HK-2 (cell line): ENCODE data around the gene GPRIN1.

Experiments
- DNase-seq: peaks from one replicate; pipeline ENCODE4 v3.0.0-alpha.2; 2018; ENCODE audit not compliant: unreplicated experiment

Gene GPRIN1

DNA sequence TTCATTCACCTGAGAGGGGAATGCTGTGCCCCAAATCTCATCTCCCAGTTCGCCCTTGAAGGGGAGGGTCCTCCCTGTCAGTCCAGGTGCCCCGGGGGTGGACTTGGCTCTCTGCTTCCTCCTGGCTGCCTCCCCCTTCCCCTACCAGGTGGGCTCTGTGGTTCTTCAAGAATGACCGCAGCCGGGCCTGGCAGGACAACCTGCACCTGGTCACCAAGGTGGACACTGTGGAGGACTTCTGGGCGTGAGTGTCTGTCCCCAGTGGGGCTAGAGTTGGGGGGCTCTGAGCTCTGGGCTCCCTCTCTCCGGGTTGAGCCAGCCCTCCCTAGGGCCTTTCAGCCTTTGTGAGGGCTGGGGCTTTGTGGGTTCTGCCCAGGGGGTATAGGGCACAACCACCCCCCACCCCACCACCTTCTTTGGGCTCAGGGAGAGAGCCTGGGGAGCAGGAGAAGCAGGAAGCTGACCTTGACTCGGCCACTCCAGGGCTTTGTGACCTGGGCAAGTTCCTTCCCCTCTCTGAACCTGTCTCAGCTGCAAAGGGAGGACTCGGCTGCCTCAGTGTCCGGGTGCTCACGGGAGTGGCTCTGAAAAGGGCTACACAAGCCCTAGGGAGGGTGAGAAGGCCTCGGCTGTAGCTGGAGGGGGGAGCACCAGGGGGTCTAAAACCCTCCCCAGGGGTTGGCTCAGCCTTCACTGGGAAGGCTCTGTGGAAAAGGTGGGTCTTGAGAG is 33.7 kb upstream of the GPRIN1 start:
- no peak for DNase-seq

DNA sequence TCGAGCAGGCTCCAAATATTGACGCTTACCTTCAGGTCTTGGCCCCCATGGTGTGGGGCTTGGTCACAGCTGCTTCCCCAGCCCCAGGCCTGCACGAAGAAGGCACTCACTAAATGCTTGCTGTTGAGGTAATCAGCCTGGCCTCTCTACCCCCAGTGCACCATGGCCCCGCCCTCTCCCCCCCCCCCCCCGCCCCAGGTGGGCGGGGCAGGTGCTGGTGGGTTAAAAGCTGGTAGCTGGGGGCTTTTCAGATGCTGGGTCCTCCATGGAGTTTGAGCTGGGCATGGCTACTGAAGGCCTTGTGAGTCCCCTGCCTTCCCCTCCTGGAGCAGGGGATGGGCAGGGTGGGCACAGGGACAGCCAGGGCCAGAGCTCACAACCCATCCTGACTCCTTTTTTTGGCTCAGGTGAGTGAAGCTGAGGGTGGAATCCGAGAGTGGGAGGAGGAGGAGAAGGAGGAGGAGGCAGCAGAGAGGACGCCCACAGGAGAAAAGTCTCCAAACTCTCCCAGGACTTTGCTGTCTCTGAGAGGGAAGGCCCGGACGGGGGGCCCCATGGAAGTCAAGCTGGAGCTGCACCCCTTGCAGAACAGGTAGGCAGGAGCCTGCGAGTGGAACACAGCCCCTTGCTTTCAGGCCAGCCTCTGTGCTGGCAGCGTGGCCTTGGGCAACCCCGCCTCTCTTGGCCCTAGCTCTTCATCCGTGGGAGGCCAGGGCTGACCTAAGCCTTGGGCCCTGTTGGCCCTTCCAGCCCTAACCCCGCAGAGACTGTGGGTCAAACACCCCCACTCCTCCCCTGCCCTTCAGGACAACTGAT is 32.9 kb upstream of the GPRIN1 start:
- DNase-seq, result no peak

DNA sequence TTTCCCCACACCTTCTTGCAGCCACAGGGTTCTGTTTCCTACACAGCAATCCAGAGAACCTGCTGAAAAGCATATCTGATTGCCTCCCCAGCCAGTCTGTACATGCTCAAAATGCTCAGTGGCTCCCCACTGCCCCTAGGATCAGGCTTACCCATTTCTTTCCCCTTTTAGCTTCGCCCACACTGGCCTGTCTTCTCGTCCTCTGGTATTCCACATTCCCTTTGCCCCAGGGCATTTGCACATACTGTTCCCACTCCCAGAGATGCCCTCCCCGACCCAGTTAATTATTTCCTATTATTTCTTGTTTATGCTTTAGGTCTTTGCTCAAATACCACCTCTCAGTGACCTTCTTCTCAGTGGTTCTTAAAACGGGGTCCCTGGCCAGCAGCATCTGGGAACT is 30.7 kb upstream of the GPRIN1 start:
- no peak for DNase-seq

DNA sequence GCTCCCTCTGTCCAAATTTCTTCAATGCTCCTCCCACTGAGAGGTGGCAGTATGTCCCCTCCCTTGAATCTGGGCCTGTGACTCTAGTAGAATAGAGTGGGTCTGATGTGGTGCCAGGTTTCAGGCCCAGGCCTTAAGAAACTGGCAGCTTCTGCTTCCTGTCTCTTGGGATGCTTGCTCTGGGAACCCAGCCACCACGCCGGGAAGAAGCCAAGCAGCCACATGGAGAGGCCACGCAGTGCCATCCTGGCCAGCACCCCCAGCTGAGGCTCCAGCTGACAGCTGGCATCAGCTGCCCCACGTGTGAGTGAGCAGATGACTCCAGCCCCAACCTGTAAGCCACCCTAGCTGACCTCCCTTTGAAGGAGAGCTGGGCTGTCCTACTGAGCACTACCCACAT is 30.0 kb upstream of the GPRIN1 start:
- DNase-seq, result no peak

DNA sequence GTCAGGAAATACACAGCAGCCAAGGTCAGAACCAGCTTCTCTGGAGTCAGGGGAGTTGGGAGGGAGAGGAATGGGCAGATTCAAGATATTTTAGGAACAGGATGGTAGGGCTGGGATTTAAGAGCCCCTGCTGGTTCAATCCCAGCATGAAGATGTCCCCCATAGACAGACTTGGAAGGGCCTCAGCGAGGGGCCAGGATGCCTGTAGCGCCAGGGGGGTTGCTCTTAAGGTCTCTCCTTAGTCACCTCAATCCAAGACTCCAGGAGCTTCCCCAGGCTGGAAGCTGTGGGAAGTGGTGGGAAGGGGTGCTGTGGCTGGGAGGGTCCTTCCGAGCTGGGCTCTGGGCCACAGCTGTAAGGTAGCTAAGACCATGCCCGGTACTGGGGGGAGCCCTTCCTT is 29.3 kb upstream of the GPRIN1 start:
- DNase-seq, result no peak

DNA sequence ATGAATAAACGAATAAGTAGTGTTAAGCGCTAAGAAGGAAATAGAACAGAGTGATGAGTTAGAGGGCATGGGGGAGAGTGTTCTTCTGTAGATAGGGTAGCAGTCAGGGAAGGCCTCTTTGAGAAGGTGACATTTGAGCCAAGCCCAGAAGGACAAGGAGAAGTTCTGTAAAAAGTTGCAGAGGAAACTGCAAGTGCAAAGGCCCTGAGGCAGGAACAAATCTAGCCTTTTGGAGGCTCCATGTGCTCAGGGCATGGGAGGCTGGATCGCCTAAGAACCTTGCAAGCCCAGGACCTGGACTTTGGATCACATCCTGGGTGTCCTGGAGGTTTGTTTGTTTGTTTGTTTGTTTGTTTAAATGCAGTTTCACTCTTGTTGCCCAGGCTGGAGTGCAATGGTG is 28.5 kb upstream of the GPRIN1 start:
- DNase-seq, result no peak

DNA sequence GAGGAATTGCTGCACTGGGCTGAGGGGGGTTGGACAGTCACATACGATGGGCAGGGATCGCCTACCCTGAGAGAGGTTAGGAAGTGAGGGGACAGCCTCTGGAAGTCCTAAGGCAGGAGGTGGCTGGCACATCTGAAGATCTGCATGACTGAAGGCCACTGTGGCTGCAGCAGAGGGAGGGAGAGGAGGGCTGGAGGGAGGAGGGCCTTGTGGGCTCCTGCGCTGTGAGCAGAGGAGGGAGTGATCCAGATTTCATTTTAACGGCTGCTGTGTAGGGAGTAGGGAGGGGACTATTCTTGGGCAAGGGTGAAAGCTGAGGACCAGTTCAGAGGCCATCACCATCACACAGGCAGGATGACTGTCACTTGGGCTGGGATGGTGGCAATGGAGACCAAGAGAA is 27.6 kb upstream of the GPRIN1 start:
- no peak for DNase-seq

DNA sequence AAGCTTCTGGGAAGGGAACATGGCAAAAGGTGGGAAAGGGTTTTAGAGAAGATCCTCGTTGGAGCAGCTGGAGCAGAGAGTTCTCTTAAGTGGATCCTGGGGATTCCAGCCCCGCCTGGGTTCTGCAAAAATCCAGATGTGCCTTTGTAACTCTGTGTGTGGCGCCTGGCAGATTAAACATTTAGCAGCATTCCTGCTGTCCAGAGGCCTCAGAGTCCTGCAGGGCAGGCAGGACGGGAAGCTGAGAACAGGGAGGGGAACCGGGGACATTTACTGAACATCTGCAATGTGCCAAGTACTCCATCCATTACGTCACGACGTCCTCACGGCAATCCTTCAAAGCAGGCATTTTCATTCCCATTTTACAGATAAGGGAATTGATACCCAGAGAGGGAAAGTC is 26.5 kb upstream of the GPRIN1 start:
- DNase-seq, result no peak

DNA sequence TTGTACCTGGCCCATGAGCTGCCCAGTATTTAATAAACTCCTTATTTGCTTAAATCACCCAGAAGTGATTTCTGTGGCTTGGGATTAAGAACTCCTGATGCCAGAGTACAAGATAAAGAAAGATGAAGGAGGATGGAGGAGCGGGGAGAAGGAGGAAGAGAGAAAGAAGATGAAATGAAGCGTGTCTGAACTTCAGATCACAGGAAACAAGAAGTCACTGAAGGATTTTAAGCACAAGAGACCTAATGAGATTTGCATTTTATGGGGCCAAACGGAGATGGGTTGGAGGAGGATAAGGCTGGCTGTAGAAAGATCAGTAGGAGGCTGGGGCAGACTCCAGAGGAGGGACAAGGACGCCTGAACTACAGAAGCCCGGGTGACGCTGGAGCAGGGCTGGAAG is 23.6 kb upstream of the GPRIN1 start:
- DNase-seq, result no peak

DNA sequence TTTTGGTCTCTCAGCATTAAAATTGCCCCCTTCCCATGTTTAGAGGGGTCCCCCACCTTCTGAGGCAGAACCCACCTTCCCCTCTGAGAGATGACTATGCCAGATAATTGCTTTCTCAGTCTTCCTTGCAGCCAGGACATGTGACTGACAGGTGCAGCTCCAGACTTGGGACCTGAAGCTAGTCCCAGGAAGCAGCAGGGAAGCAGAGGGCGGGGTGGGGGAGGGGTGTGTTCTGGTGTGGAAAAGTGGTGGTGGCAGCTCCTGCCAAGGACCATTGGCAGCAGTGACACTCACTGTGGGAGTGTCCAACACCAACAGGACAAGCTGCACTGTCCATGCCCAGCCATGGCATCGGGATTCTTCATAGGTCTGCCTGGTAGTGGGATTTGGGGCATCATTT is 22.8 kb upstream of the GPRIN1 start:
- DNase-seq, result no peak

DNA sequence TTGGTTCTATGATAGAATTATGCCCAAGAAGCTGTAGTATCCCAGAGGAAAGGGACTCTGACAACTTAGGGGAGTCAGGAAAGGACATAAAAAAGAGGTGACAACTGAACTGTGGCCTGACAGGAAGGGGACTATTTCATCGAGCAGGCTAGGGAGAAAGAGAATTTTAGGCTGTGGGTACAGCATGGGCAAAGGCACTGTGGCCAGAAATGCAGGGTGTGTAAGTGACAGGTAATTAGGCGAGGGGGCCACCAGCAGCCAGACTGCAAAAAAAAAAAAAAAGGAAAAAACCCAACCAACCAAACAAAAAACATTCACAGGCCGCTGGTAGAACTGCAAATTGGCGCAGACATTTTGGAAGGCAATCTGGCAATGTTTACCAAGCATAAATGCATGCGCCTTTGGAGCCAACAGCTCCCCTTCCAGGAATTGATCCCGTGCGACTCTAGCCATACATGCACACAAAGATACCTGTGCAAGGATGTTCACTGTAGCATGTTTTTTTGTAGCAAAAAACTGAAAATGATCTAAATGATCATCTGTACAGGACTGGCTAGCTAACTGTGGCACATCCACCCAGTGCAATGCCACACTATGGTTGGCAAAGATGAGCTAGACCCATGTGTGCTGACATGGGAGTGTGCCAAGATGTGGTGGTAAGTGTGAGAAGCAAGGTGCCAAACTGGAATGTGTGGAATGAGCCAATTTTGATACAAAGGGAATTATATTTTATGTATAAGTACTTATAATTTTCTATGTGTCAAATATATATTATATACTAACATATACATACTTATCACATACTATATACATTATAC is 21.6 kb upstream of the GPRIN1 start:
- DNase-seq, result no peak

DNA sequence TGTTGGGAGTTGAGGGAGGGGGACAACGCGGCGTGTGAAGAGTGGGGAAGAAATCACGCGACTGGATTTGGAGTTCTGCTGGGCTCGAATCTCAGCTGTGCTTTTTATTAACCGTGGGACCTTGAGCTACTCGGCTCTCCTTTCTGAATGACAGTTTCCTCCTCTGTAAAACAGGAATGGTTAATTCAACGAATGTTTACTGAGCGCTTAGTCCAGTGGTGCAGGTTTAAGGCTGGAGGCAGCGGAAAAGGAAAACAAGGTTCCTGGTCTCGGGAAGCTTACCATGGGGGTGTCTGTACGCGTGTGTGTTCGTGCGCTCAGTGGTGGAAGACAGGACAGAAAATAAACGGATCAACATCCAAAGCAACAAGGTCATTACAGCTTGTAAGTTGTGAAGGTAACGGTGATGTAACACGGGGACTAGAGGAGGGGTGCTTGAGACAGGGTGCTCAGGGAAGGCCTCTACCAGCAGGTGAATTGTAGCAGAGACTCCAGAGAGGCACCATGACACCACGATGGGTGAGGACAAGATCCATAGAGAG is 20.8 kb upstream of the GPRIN1 start:
- no peak for DNase-seq

DNA sequence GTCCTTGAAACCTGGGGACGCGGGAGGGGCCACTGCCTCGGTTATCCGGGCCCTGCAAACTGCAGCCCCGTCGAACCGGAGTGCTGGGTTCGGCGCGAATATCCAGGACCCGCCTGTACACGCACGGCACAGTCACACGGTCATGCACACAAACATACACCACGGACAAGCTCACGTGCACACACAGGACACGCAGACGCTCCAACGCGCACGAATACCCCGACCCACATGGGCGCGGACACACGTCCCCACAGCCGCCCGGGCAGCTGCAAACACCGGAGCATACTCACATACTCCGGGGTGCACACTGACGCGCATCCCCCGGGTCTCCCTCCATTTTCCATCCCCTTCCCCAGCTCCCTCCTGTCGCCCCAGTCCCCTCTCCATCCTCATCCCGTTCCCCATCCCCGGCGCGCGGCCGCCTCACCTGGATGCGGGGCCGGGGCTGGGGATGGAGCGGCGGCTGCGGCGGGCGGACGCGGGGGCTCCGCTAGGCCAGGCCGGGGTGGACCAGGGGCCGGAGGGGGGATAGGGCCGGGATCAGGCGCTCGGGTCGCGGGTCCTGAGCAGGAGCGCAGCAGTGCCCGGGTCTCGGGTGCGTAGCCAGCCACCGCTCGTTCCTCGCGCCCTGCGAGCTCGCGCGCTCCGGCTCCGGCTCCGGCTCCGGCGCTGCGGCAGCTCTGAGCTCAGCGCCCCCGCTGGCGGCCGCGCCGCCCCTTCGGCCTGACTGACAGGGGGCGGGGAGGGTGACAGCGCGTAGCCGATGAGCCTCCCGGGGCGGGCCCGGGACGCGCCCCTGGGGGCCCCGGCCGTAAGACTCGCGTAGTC is 20.1 kb upstream of the GPRIN1 start, which contains the start of the genes EIF4E1B and SNCB:
Gene EIF4E1B (plus strand): TSS at position 823 of the 828 bp plus-strand sequence. CDS start 12,113 bp downstream, outside the sequence.
Gene SNCB (minus strand): TSS at position 682 of the 828 bp plus-strand sequence. CDS start 880 bp downstream, outside the sequence.
- DNase-seq, result peak; percentile 34

DNA sequence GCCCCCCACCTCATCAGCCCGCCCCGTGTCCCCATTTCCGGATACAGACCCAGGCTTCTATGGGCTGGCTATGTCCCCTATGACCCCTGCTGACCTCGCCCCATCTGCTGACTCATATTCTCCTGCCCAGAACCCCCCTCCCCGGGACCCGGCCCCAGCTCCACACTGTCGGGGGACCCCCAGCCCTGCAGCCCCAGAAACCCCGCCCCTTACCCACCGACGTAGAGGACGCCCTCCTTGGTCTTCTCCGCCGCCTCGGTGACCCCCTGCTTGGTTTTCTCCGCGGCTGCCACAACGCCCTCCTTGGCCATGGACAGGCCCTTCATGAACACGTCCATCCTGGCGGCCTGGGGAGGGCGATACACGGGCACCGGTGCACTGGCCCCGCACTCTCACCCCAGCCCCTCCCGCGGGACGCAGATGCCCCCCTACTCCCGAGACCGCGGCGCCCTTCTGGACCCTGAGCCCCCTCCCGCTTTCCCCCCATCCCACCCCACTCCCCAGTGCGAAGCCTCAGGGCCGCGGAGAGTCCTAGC is 19.4 kb upstream of the GPRIN1 start:
- DNase-seq, result no peak

DNA sequence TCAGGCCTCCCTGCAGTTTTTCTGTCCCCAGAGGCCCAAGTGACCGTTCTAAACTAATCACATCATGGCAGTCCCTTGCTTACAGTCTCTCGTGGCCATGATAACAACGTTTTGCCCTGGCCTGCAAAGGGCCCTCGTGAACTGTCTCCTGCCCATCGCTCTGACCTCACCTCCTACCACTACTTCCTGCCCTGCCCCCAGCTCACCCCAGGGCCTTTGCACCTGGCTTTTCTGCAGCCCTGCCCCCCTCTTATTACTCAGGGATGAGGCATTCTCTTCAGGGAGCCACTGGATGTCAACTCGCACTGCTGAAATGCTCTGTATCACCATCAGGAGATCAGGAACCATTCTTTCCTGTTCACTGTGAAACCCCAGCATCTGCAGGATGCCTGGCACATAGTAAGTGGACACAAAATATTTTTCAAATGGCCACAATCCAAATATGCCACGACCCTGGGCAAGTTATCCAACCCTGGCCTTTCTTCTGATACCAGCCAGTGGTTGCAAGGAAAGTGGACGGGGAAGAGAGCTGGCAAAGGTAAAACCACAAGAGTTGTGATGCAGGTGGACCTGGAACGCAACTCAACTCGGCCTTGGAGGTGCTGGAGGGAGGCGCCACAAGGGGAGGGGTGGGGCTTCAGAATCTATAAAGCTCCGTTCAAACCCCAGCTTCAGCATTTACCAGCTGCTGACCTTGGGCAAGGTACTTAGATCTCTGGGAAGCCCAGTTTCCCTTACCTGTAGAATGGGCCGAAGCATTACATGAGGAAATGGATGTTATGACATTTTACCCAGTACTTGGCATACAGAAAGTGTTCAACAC is 18.7 kb upstream of the GPRIN1 start:
- no peak for DNase-seq

DNA sequence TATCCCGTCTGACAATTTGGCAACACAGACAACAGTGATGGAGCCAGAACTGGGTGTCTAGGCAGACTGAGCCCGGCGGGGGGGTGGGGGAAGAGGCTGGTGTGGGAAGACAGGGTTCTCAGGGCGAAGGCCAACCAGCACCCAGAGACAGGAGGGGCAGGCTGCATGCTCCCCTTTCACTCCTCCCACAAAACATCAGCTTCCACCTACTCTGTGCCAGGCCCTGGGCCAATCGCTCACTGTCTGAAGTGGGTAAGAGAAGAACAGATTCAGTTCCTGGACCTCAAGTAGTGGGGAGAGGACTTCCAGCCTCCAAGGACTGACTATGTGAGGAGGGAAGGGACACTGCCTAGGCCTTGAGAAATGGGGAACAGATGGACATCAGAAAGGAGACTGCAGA is 17.6 kb upstream of the GPRIN1 start:
- DNase-seq, result no peak

DNA sequence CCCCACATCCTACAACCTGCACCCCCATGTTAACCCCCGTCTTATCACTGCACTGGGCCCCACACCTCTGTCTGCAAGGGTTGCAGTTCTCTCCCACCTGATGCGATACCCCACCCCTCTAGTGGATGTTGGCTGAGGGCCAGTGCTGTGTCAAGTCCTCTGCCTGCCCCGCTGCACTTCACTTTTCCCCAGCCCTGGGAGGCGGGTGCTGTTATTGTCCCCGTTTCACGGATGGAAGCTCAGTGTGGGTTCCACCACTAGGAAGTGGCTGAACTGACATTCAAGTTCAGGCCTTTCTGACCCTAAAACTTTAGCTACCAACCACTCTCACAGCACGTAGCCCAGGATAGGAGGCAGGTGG is 16.9 kb upstream of the GPRIN1 start:
- no peak for DNase-seq

DNA sequence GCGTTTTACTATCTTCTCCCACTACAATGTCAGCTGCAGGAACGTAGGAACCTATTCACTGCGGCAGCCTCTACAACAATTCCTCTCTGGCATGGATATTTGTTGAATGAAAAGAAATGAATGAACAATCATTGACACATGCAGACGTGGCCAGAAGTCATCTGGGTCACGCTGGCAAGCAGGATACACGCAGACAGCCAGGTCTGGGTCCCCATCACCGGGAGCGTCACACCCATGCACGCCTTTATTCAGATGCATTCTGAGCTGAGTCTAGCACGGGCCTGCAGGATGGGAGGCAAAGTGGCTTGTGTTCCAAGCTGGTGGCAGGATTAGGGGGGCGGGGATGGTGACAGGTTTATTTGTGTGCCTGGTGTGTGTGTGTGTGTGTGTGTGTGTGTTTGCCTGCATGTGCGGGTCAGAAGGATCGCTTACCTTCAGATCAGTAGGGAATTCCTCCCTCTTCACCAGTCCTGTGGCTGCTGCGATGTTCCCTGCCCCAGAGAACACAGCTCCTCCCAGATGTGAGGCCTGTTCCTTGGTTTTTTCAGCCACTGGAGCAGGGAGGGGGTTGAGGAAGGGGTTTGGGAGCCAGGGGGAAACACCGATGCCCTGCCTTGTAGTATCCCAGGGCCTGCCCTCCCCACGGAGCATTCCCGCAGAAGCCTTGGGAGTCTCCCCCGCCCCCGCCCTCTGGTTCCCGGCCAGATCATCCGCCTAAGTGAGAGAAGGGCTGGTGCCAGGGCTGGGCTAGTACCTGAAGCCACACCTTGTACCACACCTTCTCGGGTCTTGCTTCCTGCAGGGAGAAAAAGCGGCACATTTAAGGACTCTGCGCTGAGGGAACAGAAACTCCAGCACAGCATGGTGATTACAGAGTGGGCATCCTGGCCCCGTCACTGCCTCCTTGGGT is 16.3 kb upstream of the GPRIN1 start:
- no peak for DNase-seq

DNA sequence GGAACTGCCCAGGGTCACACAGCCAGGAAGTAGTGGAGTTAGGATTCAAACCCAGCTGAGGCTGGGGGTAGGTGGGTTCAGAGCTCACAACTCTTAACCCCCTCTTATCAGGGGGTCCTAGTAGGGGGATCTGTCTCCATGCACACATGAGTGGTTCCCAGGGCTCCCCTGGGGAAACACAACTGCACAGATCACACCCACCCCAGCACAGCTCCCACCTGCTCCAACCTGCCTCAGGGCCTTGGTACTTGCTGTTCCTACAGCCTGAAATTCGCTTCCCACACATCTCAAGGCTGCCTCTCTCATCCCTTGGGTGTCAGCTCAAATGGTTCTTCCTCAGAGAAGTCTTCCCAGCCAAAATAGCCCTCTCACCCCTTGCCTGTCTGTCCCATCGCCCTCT is 15.6 kb upstream of the GPRIN1 start:
- DNase-seq, result no peak
